ENCODE results near the gene SORCS2.

Gene SORCS2

DNA sequence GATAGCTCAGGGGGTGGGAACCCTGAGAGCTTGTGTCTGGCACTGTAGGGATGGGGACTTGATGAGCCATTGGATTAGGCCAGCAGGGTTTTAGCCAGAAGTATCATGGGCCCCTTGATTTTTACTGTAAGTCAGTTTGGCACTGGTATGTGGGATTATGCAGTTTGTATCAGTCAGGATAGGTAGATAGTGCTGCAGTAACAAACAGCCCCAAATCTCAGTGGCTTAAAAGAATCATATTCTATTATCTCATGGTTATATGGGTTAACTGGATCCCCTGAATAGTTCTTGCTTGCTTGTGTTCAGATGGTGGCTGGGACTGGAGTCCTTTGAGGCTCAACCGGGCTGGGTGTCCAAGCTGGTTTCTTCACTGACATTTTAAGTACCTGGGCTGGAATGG lies 56.5 kb downstream of the SORCS2 start:
- no peak for DNase-seq

DNA sequence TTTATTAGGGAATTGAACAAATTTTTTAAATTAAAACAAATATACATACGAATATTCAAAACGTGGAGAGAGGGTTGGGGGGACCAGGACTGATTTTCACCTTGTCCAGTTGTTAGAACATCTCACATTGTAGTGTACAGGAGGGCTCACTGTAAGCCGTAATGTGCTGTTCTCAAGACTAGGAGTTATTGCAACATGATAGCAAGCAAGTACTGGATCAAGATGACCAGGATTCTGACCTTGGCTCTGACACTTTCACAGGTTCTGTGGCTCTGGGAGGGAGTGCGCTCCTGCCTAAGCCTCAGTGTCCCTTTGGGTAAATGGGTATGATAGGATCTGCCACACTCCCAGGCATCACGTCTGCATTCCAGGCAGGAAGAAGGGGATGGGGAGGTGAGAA lies 59.0 kb downstream of the SORCS2 start:
- no peak for DNase-seq

DNA sequence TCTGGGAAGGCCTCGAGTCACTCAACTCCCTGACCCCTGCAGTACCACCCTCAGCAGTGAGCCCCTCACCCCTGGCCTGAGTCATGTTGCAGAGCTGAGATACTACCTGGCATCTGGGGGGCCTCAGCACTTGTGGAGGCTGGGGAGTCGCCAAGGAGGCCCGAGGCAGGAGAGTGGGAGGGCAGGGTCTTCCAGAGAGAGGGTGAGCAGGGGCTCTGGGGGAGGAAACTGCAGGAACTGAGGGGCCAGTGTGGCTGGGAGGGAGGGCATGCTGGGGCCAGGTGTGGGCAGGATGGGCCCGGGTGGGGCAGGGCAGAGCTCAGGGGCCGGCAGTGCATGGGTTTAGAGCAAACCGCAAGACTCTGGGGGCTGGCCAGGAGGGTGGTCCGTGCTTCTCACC lies 59.7 kb downstream of the SORCS2 start:
- no peak for DNase-seq

DNA sequence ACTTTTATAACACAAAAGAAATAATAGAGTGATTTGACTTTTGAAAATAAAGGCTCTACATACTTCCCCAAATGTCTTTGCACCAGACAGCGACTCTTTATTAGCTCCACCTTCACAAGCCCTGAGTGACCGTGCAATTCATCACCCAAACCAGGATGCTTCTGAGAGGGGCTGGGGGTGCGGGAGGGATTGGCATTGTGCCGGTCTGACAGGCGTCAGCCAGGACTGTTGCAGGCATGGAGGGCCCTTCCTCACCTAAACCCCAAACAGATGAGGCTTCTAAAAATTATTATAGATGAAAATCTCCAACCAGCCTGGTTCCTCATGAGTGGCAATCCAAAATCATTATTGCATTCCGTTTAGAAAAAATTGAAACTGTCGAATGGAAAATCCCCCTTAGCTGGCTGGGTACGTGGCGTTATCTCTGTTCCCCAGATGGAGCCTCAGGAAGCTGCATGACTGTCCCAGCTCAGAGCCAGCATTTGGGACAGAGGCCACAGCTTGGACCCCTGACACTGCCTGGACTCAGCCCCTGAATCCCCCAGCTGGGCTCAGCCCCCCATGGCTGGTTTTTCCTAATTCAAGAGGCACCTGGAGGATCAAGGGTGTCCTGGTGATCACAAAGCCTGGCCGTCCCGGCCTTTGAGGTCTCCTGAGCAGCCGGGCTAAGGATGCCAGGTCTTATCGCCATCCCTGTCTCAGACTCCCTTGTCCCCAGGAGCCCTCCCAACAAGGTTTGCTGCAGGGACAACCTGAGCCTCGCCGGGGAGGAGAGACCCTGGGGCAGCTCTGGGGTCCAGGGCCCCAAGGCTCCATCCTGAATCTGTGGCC lies 60.4 kb downstream of the SORCS2 start:
- no peak for DNase-seq

DNA sequence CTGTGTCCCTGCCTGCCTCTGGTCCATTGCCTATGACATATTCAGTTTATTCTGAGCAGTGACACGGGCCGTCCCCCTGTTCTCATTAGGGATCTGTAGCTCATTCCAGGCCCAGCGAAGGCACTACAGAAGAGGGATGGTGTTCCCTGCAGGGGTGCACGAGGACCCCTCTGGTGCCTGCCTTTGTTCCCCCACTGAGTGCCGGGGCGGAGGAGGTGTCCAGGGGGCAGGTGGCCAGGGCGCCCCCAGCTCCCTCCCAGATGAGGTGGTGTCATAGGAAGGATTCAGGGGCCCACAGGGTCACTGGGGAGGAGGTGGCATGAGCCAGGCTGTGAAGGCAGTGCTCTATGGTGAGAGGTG lies 61.0 kb downstream of the SORCS2 start:
- no peak for DNase-seq

- DNase-seq: no peak
Measured at GRCh38 chr4:7253837-7254236, 61.5 kb downstream of the SORCS2 start.

DNA sequence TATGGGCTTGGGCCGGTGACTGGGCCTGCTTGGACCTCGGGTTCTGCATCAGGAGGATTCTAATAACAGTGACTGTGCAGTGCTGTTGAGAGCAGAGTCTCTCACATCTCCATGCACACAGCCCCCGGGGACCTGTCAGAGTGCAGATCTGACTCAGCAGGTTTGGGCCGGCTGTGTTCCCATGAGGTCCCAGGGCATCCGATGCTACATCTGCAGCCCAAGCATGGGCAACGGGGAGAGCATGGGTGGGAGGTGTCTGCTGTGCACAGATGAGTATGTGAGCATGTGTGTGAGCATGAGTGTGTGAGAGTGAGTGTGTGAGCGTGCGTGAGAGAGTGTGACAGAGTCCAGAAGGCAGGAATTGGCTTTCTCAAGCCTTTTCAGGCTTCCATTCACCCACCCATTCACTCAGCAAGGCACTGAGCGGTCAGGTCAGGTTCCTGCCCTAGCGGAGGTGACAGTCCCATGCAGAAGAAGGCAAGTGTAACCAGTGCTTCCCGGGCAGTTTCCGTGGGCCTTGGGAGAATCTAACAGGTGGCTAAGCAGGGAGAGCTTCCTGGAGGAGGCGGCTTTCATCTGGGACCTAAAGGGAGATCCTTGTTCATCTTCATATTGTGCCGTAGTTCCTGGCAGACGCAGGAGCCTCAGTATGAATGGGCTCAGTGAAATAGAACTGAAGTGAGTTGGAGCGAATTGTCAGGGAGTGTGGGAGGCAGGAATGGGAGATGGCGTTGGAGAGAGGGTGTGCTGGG lies 62.6 kb downstream of the SORCS2 start:
- DNase-seq: no peak

DNA sequence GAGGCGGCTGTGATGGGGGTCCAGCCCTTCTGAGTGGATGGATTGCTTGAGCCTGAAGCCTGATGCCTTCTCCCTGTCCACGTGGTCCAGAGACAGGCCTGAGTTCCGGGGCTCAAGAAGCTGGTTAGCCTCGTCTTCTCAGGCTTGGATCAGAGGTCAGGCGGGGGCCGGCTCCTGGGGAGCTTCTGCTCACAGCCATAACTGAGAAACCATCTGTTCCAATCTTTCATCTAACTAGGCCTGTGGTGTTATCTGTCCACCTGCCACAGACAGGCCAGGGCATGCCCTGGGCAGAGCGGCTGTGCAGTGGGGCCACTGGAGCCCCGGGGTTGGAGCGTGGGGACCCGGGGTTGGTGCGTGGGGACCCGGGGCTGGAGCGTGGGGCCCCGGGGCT lies 63.1 kb downstream of the SORCS2 start:
- DNase-seq: no peak

DNA sequence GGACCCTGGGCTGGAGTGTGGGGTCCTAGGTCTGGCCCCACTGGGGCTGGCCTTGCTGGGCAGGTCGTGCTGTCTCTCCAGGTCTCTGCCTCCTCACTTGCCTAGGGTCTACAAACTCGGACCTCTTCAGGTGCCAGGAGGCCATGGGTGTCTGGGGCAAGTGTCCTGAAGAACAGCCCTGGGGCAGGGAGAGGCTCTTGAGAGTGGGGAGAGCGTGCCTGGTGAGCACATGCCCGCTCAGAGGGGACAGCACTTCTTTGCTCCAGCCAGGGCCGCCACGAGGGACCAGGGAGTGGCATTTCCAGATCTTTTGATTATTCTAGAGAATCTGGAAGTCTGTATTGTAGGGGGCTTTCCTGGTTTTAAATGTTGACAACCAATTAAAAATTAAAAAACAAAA lies 63.7 kb downstream of the SORCS2 start:
- DNase-seq: no peak

DNA sequence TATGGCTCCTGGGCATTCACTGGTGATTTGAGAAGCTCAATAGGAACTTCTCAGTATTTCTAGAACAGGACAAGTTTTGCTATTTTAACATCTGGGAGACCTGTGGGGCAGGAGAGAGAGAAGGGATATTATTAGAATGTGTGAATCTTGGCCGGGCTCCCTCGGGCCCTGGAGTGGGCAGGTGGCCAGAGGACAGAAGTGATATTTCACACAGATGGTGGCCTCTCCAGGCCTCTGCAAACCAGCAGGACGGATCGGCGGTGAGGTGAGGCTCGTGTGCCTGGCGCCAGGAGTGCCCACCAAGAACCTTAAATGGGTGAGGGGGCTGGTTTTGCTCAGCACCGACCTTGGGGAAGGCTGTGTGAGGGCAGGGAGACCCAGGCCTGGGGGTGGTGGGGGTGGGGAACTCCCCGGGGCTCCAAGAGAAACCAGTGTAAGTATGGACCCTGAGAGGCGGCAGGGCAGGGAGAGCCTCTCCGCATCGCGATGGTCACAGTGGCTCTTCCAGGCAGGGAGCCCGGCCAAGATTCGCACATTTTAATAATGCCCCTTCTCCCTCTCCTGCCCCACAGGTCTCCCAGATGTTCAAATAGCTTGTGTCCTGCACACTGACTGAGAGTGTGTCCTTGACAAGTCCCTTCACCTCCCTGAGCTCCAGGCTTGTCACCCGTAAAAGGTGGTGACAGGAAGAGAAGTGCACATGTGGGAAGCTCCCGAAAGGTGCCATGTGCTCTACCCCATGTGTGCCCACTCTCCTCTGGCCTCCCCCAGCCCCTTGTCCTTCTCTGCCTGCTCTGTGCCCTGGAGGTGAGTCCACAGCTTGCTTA lies 64.9 kb downstream of the SORCS2 start:
- DNase-seq: no peak

DNA sequence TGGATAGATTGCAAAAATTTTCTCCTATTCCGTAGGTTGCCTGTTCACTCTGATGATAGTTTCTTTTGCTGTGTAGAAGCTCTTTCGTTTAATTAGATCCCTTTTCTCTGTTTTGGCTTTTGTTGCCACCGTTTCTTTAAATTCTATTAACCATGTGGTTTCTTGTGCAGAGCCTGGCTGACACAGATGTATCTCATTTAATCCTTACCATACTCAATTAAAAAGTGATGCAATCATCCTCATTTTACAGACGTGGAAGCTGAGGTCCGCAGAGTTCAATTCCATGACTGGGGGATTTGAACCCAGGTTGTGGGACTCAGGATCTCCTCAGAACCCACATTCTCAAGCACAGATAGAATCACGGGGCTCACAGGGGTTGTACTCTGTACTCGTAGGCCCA lies 66.7 kb downstream of the SORCS2 start:
- DNase-seq: no peak

GRCh38 chr4:7260569-7260968 lies 68.2 kb downstream of the SORCS2 start:
- no peak for DNase-seq

GRCh38 chr4:7261087-7261486 lies 68.7 kb downstream of the SORCS2 start:
- DNase-seq: no peak

DNA sequence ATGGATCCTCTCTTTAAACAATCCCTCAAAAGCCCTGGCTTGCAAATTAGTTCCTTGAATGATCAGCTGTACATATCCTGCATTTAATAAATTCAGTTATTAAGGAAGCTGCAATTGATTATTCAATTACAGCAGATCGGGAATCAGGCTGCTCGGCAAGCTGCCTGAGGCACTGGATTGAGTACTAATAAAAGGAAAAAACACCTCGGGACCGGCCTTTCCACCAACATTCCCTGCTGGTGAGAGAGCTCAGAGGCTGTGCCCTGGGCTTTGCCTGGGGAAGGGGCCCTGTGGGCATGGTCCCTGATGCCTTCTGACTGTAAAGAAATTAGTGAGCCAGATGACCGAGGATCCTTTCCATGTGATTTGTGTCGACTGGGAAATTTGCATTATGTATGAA lies 69.2 kb downstream of the SORCS2 start:
- DNase-seq: no peak

- DNase-seq: no peak
Measured at GRCh38 chr4:7262134-7262533, 69.8 kb downstream of the SORCS2 start.

GRCh38 chr4:7263166-7263565 lies 70.8 kb downstream of the SORCS2 start:
- DNase-seq: no peak

- DNase-seq: no peak
Measured at GRCh38 chr4:7264694-7265093, 72.4 kb downstream of the SORCS2 start.

DNA sequence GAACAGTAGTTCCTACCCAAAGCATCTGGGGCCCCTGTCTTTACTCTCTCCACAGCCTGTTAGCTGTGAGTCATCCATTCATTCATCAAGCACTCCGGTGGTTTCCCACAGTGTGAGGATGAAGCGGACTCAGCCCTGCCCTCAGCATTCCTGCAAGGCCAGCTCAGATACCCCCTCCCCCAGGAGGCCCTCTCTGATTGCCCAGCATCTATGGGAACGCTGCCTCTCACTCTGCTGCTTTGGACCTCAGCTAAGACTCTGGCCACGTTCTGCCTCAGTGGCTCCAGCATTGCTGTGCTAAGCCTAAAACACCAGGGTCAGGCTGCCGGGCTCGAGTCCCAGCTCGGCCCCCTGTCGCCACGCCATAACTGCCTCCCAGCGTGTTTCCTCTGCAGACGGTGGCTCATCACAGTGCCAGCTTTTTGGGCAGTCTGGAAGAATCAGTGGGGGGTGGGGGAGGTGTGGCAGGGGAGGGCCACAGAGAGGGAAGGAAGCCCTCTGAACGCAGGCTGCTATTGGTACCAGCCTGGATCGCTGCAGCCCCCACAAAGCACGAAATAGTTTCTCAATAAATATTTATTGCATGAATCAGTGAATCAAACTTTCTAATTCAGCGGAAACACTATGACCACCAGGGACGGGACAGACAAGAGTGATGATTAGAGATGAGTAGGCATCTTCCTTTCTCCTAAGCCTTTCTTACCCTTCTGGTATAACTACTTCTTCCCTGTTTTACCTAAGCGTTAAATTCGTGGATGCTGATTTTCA lies 74.4 kb downstream of the SORCS2 start:
- DNase-seq: no peak

DNA sequence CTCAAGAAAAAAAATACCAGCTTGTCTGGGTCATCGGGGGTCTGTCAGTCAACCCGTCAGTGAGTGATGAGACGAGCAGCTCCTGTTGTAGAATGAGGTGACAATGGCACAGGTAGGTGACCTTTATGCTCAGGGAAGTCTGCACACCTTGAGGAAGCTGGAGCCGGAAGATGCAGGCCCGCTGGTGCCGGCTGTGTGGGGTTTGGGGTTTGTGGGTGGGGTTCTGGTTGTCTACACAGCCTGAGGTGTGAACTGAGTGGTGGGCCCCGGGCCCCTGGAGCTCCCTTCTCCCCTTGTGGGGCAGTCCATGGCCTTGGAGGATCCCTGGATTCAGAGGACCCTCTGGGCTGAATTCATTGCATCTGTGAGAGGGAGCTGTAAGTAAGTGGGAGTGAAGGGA lies 75.5 kb downstream of the SORCS2 start:
- DNase-seq: no peak

DNA sequence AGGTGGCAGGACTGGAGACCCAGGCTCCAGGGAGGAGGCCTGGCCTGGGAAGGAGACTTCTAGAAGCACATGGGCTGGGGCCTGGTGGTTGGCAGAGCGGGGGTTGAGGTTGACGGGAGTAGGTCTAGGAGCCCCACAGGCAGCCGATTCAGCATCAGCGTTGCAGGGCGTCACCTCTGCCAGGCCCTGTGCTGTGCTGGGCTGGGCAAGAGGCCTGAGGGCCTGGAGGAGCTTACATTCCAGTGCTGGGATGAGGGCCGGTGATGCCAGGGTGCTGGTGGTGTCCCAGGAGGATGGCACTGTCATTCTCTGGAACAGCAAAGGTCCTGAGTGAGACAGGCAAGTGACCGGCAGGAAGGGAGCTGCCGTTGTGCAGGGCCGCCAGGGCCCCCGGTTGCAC lies 76.6 kb downstream of the SORCS2 start:
- DNase-seq: no peak

DNA sequence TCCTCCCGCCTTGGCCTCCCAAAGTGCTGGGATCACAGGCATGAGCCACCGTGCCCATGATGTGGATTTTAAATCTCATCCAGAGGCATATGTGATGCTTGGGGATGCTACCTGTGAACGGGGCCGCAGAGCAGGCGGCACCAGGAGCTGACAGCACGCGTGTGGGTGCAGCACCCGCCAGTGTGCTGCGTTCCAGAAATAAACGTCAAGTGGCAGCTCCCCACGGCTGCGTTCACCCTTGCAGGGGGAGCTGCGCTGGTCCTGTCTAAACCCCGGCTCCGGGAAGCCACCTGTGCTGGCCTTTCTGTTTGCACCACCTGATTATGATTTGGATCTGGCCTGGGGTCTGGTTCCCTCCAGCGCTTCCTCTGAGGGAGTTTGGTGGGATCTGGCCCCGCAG lies 77.8 kb downstream of the SORCS2 start:
- no peak for DNase-seq

GRCh38 chr4:7272404-7272803 lies 80.1 kb downstream of the SORCS2 start:
- no peak for DNase-seq
